GM12878 (cell line): Measurements from ENCODE around the gene SPNS1. TPM values are rescaled to one million over a fixed set of nuclear protein-coding genes. Genes with fewer than 3 reads are reported as not detected.

Experiments used
- ATAC-seq: fragments of 200-7000 bp; cut with Tn5 transposase; 3 replicates; pipeline ENCODE4 v1.9.1; 2020; ENCODE audit warnings: mild to moderate bottlenecking, moderate library complexity
- BruUV-seq: library from RNA; stranded (reverse); fragments of 400-500 nt; replicated peaks from 2 replicates; lab custom pipeline; 2021; lab: Mats Ljungman, UMichigan
- CTCF ChIA-PET: fragments of 300-600 bp; sonication (Branson Sonifier 250); formaldehyde crosslinking; extraction: SDS; loops from one replicate; lab custom pipeline; 2021; ENCODE audit warnings: inconsistent platforms; lab: Yijun Ruan, JAX
- POLR2A ChIA-PET: fragments of 350-600 bp; formaldehyde crosslinking; extraction: SDS; loops from one replicate; lab custom pipeline; 2021; ENCODE audit warnings: inconsistent platforms; lab: Charles Lee
- RAD21 ChIA-PET: fragments of 300-600 bp; sonication (Branson Sonifier 250); formaldehyde crosslinking; loops from one replicate; lab custom pipeline; 2023; ENCODE audit warnings: antibody characterized with exemption; ENCODE audit not compliant: unreplicated experiment; lab: Charles Lee
- SMC1A ChIA-PET: fragments of 300-600 bp; sonication (Branson Sonifier 250); formaldehyde crosslinking; loops from one replicate; lab custom pipeline; 2023; ENCODE audit not compliant: unreplicated experiment, uncharacterized antibody; lab: Charles Lee
- DNase-seq: peaks from one replicate; pipeline ENCODE4 v3.0.0-alpha.2; 2011; ENCODE audit warnings: low read depth, low spot score
- FAIRE-seq: peaks from 3 replicates; lab custom pipeline; 2011; peaks lifted over from hg19 to GRCh38; lab: Jason Lieb, UNC
- H2AFZ ChIP-seq: 2 replicates; pipeline ENCODE4 v1.6.0; 2011; ENCODE audit warnings: low read depth, low read length, control low read depth; ENCODE audit not compliant: control insufficient read depth
- H3K27ac ChIP-seq: 2 replicates; pipeline ENCODE4 v1.5.1; 2011; ENCODE audit warnings: control low read depth; ENCODE audit not compliant: control insufficient read depth, insufficient read depth
- H3K27me3 ChIP-seq, 2 experiments: replicated peaks in 1 of 2; 2 replicates each; pipeline versions ENCODE4 v1.6.0 to v1.6.1; 2011; ENCODE audit warnings: low read length in 1 of 2; ENCODE audit not compliant: control insufficient read depth in 2 of 2, insufficient read depth in 2 of 2
- H3K36me3 ChIP-seq, 2 experiments: 2 replicates each; pipeline ENCODE4 v1.5.1; 2011; ENCODE audit warnings: low read length in 1 of 2; ENCODE audit not compliant: control insufficient read depth in 2 of 2, insufficient read depth in 2 of 2
- H3K4me1 ChIP-seq: 2 replicates; pipeline ENCODE4 v1.6.1; 2011; ENCODE audit warnings: mild to moderate bottlenecking, low read length, moderate library complexity, mixed read lengths; ENCODE audit not compliant: control insufficient read depth, insufficient read depth
- H3K4me2 ChIP-seq: 2 replicates; pipeline ENCODE4 v1.6.0; 2011; ENCODE audit warnings: control low read depth; ENCODE audit not compliant: control insufficient read depth, insufficient read depth
- H3K4me3 ChIP-seq: fragments of 200-600 bp; sonication (generic); 2 replicates; pipeline ENCODE4 v1.5.1; 2016
- H3K79me2 ChIP-seq: 2 replicates; pipeline ENCODE4 v1.6.0; 2011; ENCODE audit warnings: low read length; ENCODE audit not compliant: control insufficient read depth, insufficient read depth
- H3K9ac ChIP-seq: 2 replicates; pipeline ENCODE4 v1.8.0; 2011; ENCODE audit warnings: low read length, control low read depth, mixed read lengths; ENCODE audit not compliant: control insufficient read depth, insufficient read depth
- H3K9me3 ChIP-seq: replicated peaks from 3 replicates; pipeline ENCODE4 v1.5.1; 2011; ENCODE audit warnings: mild to moderate bottlenecking, low read length; ENCODE audit not compliant: control insufficient read depth, insufficient read depth
- H4K20me1 ChIP-seq: 2 replicates; pipeline ENCODE4 v1.6.0; 2011; ENCODE audit not compliant: control insufficient read depth, insufficient read depth
- BACH1 ChIP-seq: fragments of 450-650 bp; IDR thresholded peaks from 2 replicates; pipeline ENCODE4 v1.6.1; 2017; ENCODE audit warnings: mild to moderate bottlenecking, borderline replicate concordance
- BHLHE40 ChIP-seq, 2 experiments: fragments of 450-650 bp in 1 of 2; IDR thresholded peaks; 2 replicates each; pipeline ENCODE4 v1.6.1; 2011 to 2017; ENCODE audit warnings: low read depth in 2 of 2, borderline replicate concordance in 1 of 2, improper control_type of control experiment in 1 of 2, low read length in 1 of 2, mild to moderate bottlenecking in 1 of 2
- BRCA1 ChIP-seq: IDR thresholded peaks from 2 replicates; pipeline ENCODE4 v1.6.1; 2011; ENCODE audit warnings: low read depth, low read length, improper control_type of control experiment
- CBFB ChIP-seq: IDR thresholded peaks from 2 replicates; pipeline ENCODE4 v1.6.1; 2016; ENCODE audit warnings: antibody characterized with exemption, low read depth
- CHD4 ChIP-seq: fragments of 200-600 bp; sonication (generic); IDR thresholded peaks from 2 replicates; pipeline ENCODE4 v1.6.1; 2016; ENCODE audit warnings: mild to moderate bottlenecking
- CREB1 ChIP-seq: IDR thresholded peaks from 2 replicates; pipeline ENCODE4 v1.6.1; 2012; ENCODE audit warnings: low read depth, mild to moderate bottlenecking, inconsistent platforms
- E2F8 ChIP-seq: fragments of 450-650 bp; IDR thresholded peaks from 2 replicates; pipeline ENCODE4 v1.6.1; 2018; ENCODE audit warnings: mild to moderate bottlenecking, low read depth, moderate library complexity; ENCODE audit not compliant: partially characterized antibody
- ESRRA ChIP-seq: IDR thresholded peaks from 2 replicates; pipeline ENCODE4 v1.6.1; 2012; ENCODE audit warnings: mild to moderate bottlenecking, low read length, improper control_type of control experiment
- MEF2A ChIP-seq: IDR thresholded peaks from 2 replicates; pipeline ENCODE4 v1.6.1; 2011; ENCODE audit warnings: low read depth, mild to moderate bottlenecking, low read length, moderate library complexity; ENCODE audit not compliant: insufficient read depth
- NFIC ChIP-seq: IDR thresholded peaks from 2 replicates; pipeline ENCODE4 v1.6.1; 2012; ENCODE audit warnings: low read depth, mild to moderate bottlenecking, inconsistent platforms, low read length, moderate library complexity
- RAD51 ChIP-seq: fragments of 450-650 bp; IDR thresholded peaks from 2 replicates; pipeline ENCODE4 v1.6.1; 2016; ENCODE audit warnings: moderate library complexity, mild to moderate bottlenecking, inconsistent platforms
- SMAD1 ChIP-seq: fragments of 450-650 bp; IDR thresholded peaks from 2 replicates; pipeline ENCODE4 v1.6.1; 2018; ENCODE audit warnings: mild to moderate bottlenecking, low read depth; ENCODE audit not compliant: partially characterized antibody
- WGBS: methylation state at CpG from one replicate; pipeline ENCODE4 v1.1.6; 2016; ENCODE audit warnings: low lambda C conversion rate; ENCODE audit not compliant: insufficient replicate concordance, insufficient coverage; ENCODE audit errors: missing lambda C conversion rate; 5-methylcytosine and 5-hydroxymethylcytosine counted together
- in situ Hi-C: fragments of 300-500 bp; cut with MboI; formaldehyde crosslinking; loops from 9 replicates; pipeline ENCODE4 v1.14.3; 2018; ENCODE audit warnings: mixed read lengths
- intact Hi-C: fragments of 100-400 bp; cut with micrococcal nuclease; formaldehyde crosslinking; loops from one replicate; pipeline ENCODE4 v1.14.2; 2022; ENCODE audit not compliant: unreplicated experiment
- polyA plus RNA-seq, 11 experiments: library from polyadenylated mRNA; depleted of rRNA in 4 of 11; unstranded in 6 of 11; stranded (reverse) in 5 of 11; fragments of >200 nt; fragmentation: Nextera tagmentation in 4 of 11; fragmentation: Illumina TruSeq in 1 of 11; extraction: Ambion mirVana in 4 of 11; extraction: Trizol in 1 of 11; gene quantifications; 1 replicate in 1 of 11; 2 replicates in 10 of 11; pipeline versions ENCODE4 v1.2.1 to v1.2.3, GENCODE V29; 2011 to 2016; ENCODE audit warnings: inconsistent platforms in 2 of 11, missing spikeins in 2 of 11, low read depth in 1 of 11
- total RNA-seq, 4 experiments: library from RNA; depleted of rRNA in 3 of 4; stranded (reverse); fragments of >200 nt in 3 of 4; fragmentation: Illumina TruSeq in 1 of 4; extraction: Trizol in 1 of 4; gene quantifications; 2 replicates each; pipeline versions ENCODE4 v1.2.1 to v1.2.3, GENCODE V29; 2013 to 2021
- TF ChIP-seq, protein P1 (sequence below): IDR thresholded peaks from 2 replicates; pipeline ENCODE4 v1.6.1; 2011; ENCODE audit warnings: low read depth, mild to moderate bottlenecking, low read length, moderate library complexity, borderline replicate concordance; ENCODE audit errors: extremely low read depth
- TF ChIP-seq, protein P2 (sequence below): fragments of 450-650 bp; IDR thresholded peaks from 2 replicates; pipeline ENCODE4 v1.6.1; 2017; ENCODE audit warnings: low read depth, mild to moderate bottlenecking, moderate library complexity
- TF ChIP-seq, protein P3 (sequence below): fragments of 450-650 bp; IDR thresholded peaks from 2 replicates; pipeline ENCODE4 v1.6.1; 2018; ENCODE audit warnings: borderline replicate concordance, mild to moderate bottlenecking; ENCODE audit not compliant: partially characterized antibody
- TF ChIP-seq, protein P4 (sequence below): fragments of 450-650 bp; IDR thresholded peaks from 2 replicates; pipeline ENCODE4 v1.6.1; 2017; ENCODE audit warnings: mild to moderate bottlenecking, low read depth, inconsistent platforms; ENCODE audit not compliant: poor library complexity, severe bottlenecking

SPNS1 gene
- total and polyA plus RNA-seq, 10 of the 15 experiments (the other 5 are each of a cell fraction or from before 2014, with no cell fraction given), result 0.16 to 37.6 (median 12.0) TPM

GRCh38 chr16:28999577-28999976 lies 25.0 kb downstream of the SPNS1 start:
- BruUV-seq, result no TSS peak
- ChIA-PET RAD21 (no interaction called here), SMC1A (no interaction called here), CTCF (no interaction called here), POLR2A (no interaction called here)
- H3K4me2 ChIP-seq, result no peak overlapping the region
- no peak for FAIRE-seq
- no peak for DNase-seq
- intact Hi-C loops (no loop called here), in situ Hi-C loops (no loop called here)
- no peaks in the 10 kb centered on the region for H3K9me3 ChIP-seq
- no peaks in the 10 kb centered on the region for H4K20me1 ChIP-seq
- H3K36me3 ChIP-seq, result no peaks in the 10 kb centered on the region
- WGBS, result 25% methylated on average over 4 of the region's 4 CpGs
- no peak overlapping the region for H3K27ac ChIP-seq
- H3K27me3 ChIP-seq, result no peaks in the 10 kb centered on the region
- no peak overlapping the region for H3K4me3 ChIP-seq
- ATAC-seq, result no peak
- H3K4me1 ChIP-seq, result no peaks in the 10 kb centered on the region
- no peak overlapping the region for H2AFZ ChIP-seq
- H3K79me2 ChIP-seq, result no peaks in the 10 kb centered on the region
- no peak overlapping the region for H3K9ac ChIP-seq
- TF ChIP-seq NFIC, result no peak
- no peak for TF ChIP-seq CHD4
- TF ChIP-seq SMAD1, result no peak
- TF ChIP-seq, protein P1, sequence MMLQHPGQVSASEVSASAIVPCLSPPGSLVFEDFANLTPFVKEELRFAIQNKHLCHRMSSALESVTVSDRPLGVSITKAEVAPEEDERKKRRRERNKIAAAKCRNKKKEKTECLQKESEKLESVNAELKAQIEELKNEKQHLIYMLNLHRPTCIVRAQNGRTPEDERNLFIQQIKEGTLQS, result no peak
- no peak for TF ChIP-seq BHLHE40 (IDR thresholded peaks at IDR 0.05; ENCODE audit: borderline replicate concordance in 1 of 2, low read depth in 2 of 2, low read length in 1 of 2)
- no peak for TF ChIP-seq BRCA1
- TF ChIP-seq, protein P2, sequence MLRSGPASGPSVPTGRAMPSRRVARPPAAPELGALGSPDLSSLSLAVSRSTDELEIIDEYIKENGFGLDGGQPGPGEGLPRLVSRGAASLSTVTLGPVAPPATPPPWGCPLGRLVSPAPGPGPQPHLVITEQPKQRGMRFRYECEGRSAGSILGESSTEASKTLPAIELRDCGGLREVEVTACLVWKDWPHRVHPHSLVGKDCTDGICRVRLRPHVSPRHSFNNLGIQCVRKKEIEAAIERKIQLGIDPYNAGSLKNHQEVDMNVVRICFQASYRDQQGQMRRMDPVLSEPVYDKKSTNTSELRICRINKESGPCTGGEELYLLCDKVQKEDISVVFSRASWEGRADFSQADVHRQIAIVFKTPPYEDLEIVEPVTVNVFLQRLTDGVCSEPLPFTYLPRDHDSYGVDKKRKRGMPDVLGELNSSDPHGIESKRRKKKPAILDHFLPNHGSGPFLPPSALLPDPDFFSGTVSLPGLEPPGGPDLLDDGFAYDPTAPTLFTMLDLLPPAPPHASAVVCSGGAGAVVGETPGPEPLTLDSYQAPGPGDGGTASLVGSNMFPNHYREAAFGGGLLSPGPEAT, result no peak
- TF ChIP-seq, protein P3, sequence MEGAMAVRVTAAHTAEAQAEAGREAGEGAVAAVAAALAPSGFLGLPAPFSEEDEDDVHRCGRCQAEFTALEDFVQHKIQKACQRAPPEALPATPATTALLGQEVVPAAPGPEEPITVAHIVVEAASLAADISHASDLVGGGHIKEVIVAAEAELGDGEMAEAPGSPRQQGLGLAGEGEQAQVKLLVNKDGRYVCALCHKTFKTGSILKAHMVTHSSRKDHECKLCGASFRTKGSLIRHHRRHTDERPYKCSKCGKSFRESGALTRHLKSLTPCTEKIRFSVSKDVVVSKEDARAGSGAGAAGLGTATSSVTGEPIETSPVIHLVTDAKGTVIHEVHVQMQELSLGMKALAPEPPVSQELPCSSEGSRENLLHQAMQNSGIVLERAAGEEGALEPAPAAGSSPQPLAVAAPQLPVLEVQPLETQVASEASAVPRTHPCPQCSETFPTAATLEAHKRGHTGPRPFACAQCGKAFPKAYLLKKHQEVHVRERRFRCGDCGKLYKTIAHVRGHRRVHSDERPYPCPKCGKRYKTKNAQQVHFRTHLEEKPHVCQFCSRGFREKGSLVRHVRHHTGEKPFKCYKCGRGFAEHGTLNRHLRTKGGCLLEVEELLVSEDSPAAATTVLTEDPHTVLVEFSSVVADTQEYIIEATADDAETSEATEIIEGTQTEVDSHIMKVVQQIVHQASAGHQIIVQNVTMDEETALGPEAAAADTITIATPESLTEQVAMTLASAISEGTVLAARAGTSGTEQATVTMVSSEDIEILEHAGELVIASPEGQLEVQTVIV, result no peak
- no peak for TF ChIP-seq BACH1
- no peak for TF ChIP-seq MEF2A
- TF ChIP-seq RAD51, result no peak
- TF ChIP-seq ESRRA, result no peak
- TF ChIP-seq, protein P4, sequence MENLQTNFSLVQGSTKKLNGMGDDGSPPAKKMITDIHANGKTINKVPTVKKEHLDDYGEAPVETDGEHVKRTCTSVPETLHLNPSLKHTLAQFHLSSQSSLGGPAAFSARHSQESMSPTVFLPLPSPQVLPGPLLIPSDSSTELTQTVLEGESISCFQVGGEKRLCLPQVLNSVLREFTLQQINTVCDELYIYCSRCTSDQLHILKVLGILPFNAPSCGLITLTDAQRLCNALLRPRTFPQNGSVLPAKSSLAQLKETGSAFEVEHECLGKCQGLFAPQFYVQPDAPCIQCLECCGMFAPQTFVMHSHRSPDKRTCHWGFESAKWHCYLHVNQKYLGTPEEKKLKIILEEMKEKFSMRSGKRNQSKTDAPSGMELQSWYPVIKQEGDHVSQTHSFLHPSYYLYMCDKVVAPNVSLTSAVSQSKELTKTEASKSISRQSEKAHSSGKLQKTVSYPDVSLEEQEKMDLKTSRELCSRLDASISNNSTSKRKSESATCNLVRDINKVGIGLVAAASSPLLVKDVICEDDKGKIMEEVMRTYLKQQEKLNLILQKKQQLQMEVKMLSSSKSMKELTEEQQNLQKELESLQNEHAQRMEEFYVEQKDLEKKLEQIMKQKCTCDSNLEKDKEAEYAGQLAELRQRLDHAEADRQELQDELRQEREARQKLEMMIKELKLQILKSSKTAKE, result no peak
- TF ChIP-seq E2F8, result no peak
- TF ChIP-seq CBFB, result no peak
- TF ChIP-seq CREB1, result no peak
